Loucy (cell line): ENCODE data around the gene DHX29.

Source experiments
- EZH2phosphoT487 ChIP-seq: fragments of 200-600 bp; IDR thresholded peaks from 2 replicates; pipeline ENCODE4 v1.6.1; 2018; ENCODE audit warnings: antibody characterized with exemption, mild to moderate bottlenecking, moderate library complexity, borderline replicate concordance
- TF ChIP-seq, protein P1 (sequence below): fragments of 200-600 bp; sonication (generic); conservative IDR thresholded peaks from 2 replicates; pipeline ENCODE4 v1.5.1; 2014; ENCODE audit warnings: mild to moderate bottlenecking, antibody characterized with exemption, low read length

DNA sequence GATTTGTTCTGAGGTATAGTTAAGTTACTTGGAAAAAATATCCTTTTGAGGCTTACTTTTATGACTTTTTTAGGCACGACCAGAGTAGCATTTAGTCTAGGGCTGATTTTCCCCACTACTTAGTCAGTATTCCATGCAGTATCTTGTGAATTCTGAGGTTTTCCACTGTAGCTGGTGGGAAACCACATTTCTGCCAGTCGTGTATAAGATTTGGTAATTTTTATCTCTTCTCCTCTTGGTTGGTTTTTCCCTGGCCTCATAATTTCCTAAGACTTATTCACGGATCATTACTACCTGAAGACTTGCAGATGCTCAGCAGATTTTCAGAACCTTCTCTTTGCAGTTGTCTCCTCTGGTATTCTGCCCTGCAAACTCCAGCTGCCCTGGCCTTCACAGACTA, 23.8 kb upstream of the DHX29 start:
- TF ChIP-seq, protein P1, sequence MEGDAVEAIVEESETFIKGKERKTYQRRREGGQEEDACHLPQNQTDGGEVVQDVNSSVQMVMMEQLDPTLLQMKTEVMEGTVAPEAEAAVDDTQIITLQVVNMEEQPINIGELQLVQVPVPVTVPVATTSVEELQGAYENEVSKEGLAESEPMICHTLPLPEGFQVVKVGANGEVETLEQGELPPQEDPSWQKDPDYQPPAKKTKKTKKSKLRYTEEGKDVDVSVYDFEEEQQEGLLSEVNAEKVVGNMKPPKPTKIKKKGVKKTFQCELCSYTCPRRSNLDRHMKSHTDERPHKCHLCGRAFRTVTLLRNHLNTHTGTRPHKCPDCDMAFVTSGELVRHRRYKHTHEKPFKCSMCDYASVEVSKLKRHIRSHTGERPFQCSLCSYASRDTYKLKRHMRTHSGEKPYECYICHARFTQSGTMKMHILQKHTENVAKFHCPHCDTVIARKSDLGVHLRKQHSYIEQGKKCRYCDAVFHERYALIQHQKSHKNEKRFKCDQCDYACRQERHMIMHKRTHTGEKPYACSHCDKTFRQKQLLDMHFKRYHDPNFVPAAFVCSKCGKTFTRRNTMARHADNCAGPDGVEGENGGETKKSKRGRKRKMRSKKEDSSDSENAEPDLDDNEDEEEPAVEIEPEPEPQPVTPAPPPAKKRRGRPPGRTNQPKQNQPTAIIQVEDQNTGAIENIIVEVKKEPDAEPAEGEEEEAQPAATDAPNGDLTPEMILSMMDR: no peak
- TF ChIP-seq EZH2phosphoT487: no peak
